Smooth muscle cell (in vitro differentiated cells): ENCODE results near the gene ATAD3C. TPM values are rescaled to one million over a fixed set of nuclear protein-coding genes. Genes with fewer than 3 reads are reported as not detected.

ENCODE experiments used
- DNase-seq: peaks from one replicate; lab custom pipeline; 2025; ENCODE audit not compliant: unreplicated experiment; lab: John Stamatoyannopoulos, UW
- H2AFZ ChIP-seq: fragments of 200-600 bp; sonication (generic); 2 replicates; pipeline ENCODE4 v1.6.0; 2016; ENCODE audit warnings: antibody characterized with exemption, low read depth, mild to moderate bottlenecking
- H3F3A ChIP-seq: fragments of 200-600 bp; sonication (generic); 2 replicates; pipeline ENCODE4 v1.6.0; 2017; ENCODE audit warnings: antibody characterized with exemption, low read depth
- H3K27ac ChIP-seq: fragments of 200-600 bp; sonication (generic); 2 replicates; pipeline ENCODE4 v1.5.1; 2016; ENCODE audit warnings: low read depth, mild to moderate bottlenecking
- H3K27me3 ChIP-seq: fragments of 200-600 bp; sonication (generic); 2 replicates; pipeline ENCODE4 v1.6.1; 2016; ENCODE audit warnings: low read depth, mild to moderate bottlenecking
- H3K36me3 ChIP-seq: fragments of 200-600 bp; sonication (generic); 2 replicates; pipeline ENCODE4 v1.5.1; 2016; ENCODE audit warnings: low read depth
- H3K4me1 ChIP-seq: fragments of 200-600 bp; sonication (generic); 2 replicates; pipeline ENCODE4 v1.5.1; 2016; ENCODE audit warnings: low read depth
- H3K4me2 ChIP-seq: fragments of 200-600 bp; sonication (generic); 2 replicates; pipeline ENCODE4 v1.6.0; 2016; ENCODE audit warnings: mild to moderate bottlenecking
- H3K4me3 ChIP-seq: fragments of 200-600 bp; sonication (generic); 2 replicates; pipeline ENCODE4 v1.5.1; 2016; ENCODE audit warnings: mild to moderate bottlenecking
- H3K79me2 ChIP-seq: fragments of 200-600 bp; sonication (generic); 2 replicates; pipeline ENCODE4 v1.6.0; 2016; ENCODE audit warnings: low read depth, mild to moderate bottlenecking
- H3K9ac ChIP-seq: fragments of 200-600 bp; sonication (generic); 2 replicates; pipeline ENCODE4 v1.6.0; 2016; ENCODE audit warnings: low read depth
- H3K9me3 ChIP-seq: fragments of 200-600 bp; sonication (generic); replicated peaks from 2 replicates; pipeline ENCODE4 v1.5.1; 2016; ENCODE audit warnings: low read depth
- H4K20me1 ChIP-seq: fragments of 200-600 bp; sonication (generic); 2 replicates; pipeline ENCODE4 v1.6.0; 2016; ENCODE audit warnings: low read depth
- WGBS: methylation state at CpG from one replicate; pipeline ENCODE4 v1.1.7; 2016; ENCODE audit warnings: low lambda C conversion rate; 5-methylcytosine and 5-hydroxymethylcytosine counted together
- polyA plus RNA-seq: library from polyadenylated mRNA; unstranded; fragments of >200 nt; fragmentation: Nextera tagmentation; extraction: Ambion mirVana; gene quantifications from 2 replicates; pipeline ENCODE4 v1.2.1, GENCODE V29; 2016
- total RNA-seq: library from RNA; depleted of rRNA; stranded (reverse); fragments of >200 nt; gene quantifications from 2 replicates; pipeline ENCODE4 v1.2.3, GENCODE V29; 2014
- TF ChIP-seq, protein P1 (sequence below): fragments of 200-600 bp; sonication (generic); IDR thresholded peaks from 2 replicates; pipeline ENCODE4 v1.5.1; 2017; ENCODE audit warnings: borderline replicate concordance, mild to moderate bottlenecking, antibody characterized with exemption; ENCODE audit not compliant: insufficient read depth, poor library complexity, severe bottlenecking

ATAD3C gene
- total and polyA plus RNA-seq, 2 experiments from 2014 or later = 0.09 to 0.86 TPM

DNA sequence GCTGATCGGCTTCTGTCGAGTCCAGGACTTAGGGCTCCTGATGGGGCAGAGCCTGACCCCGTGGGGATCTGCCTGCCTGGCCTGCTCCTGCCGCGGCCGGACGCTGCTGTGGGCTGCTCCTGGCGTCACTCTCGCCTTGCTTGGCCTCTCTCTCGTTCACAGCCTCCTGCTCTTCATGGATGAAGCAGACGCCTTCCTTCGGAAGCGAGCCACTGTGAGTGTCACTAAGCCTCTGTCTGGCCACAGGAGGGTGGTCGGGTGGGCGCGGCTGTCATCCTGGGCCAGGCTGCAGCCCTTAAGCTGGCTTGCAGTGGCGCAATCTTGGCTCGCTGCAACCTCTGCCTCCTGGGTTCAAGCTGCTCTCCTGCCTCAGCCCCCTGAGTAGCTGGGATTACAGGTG lies 38.2 kb downstream of the ATAD3C start:
- over 99% methylated on average over 18 of the region's 18 CpGs for WGBS
- H3K27ac ChIP-seq = no peak overlapping the region
- H3K36me3 ChIP-seq = peaks cover 17% of the 10 kb centered on the region
- TF ChIP-seq, protein P1, sequence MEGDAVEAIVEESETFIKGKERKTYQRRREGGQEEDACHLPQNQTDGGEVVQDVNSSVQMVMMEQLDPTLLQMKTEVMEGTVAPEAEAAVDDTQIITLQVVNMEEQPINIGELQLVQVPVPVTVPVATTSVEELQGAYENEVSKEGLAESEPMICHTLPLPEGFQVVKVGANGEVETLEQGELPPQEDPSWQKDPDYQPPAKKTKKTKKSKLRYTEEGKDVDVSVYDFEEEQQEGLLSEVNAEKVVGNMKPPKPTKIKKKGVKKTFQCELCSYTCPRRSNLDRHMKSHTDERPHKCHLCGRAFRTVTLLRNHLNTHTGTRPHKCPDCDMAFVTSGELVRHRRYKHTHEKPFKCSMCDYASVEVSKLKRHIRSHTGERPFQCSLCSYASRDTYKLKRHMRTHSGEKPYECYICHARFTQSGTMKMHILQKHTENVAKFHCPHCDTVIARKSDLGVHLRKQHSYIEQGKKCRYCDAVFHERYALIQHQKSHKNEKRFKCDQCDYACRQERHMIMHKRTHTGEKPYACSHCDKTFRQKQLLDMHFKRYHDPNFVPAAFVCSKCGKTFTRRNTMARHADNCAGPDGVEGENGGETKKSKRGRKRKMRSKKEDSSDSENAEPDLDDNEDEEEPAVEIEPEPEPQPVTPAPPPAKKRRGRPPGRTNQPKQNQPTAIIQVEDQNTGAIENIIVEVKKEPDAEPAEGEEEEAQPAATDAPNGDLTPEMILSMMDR = no peak
- no peak for DNase-seq
- no peak overlapping the region for H3K4me3 ChIP-seq
- H2AFZ ChIP-seq = no peak overlapping the region
- no peaks in the 10 kb centered on the region for H3F3A ChIP-seq
- H3K27me3 ChIP-seq = no peaks in the 10 kb centered on the region
- H3K4me2 ChIP-seq = no peak overlapping the region
- H3K79me2 ChIP-seq = no peaks in the 10 kb centered on the region
- H4K20me1 ChIP-seq = no peaks in the 10 kb centered on the region
- no peak overlapping the region for H3K9ac ChIP-seq
- no peaks in the 10 kb centered on the region for H3K4me1 ChIP-seq
- H3K9me3 ChIP-seq = peaks cover 6% of the 10 kb centered on the region

DNA sequence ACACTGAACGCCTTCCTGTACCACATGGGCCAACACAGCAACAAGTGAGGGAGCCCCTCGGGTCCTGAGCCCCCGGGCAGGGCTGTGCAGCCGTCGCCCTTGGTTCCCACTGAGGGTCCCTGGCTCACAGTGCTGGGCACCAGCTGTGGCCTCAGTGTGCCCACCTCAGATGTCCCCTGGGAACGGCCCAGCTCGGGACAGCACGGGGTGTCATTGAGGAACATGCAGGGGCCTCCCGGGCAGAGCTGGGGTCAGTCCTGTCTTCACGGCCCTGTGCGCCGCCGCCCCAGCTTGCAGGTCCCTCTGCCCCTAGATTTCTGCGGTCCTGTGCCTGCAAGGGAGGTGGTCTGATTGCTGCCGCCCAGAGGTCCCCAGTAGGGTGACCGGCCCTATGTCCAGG lies 39.7 kb downstream of the ATAD3C start:
- TF ChIP-seq, protein P1 = no peak
- no peak overlapping the region for H3K27ac ChIP-seq
- no peak overlapping the region for H2AFZ ChIP-seq
- no peaks in the 10 kb centered on the region for H3K79me2 ChIP-seq
- no peaks in the 10 kb centered on the region for H3F3A ChIP-seq
- H4K20me1 ChIP-seq = peaks cover 4% of the 10 kb centered on the region
- no peaks in the 10 kb centered on the region for H3K27me3 ChIP-seq
- H3K36me3 ChIP-seq = peaks cover 23% of the 10 kb centered on the region
- no peak overlapping the region for H3K4me3 ChIP-seq
- H3K9ac ChIP-seq = no peak overlapping the region
- no peak overlapping the region for H3K4me2 ChIP-seq
- WGBS = over 99% methylated on average over 16 of the region's 16 CpGs
- H3K9me3 ChIP-seq = peaks cover 6% of the 10 kb centered on the region
- no peak for DNase-seq
- no peaks in the 10 kb centered on the region for H3K4me1 ChIP-seq

GRCh38 chr1:1489861-1490260 lies 40.4 kb downstream of the ATAD3C start:
- no peak overlapping the region for H3K4me2 ChIP-seq
- no peaks in the 10 kb centered on the region for H3K27me3 ChIP-seq
- H2AFZ ChIP-seq = no peak overlapping the region
- no peaks in the 10 kb centered on the region for H3K4me1 ChIP-seq
- no peaks in the 10 kb centered on the region for H3F3A ChIP-seq
- 93% methylated on average over 18 of the region's 19 CpGs for WGBS
- H3K27ac ChIP-seq = no peak overlapping the region
- no peak overlapping the region for H3K9ac ChIP-seq
- peaks cover 4% of the 10 kb centered on the region for H4K20me1 ChIP-seq
- TF ChIP-seq, protein P1 = no peak
- no peaks in the 10 kb centered on the region for H3K79me2 ChIP-seq
- no peak for DNase-seq
- peaks cover 23% of the 10 kb centered on the region for H3K36me3 ChIP-seq
- H3K4me3 ChIP-seq = no peak overlapping the region
- peaks cover 6% of the 10 kb centered on the region for H3K9me3 ChIP-seq

GRCh38 chr1:1490633-1491230 lies 41.2 kb downstream of the ATAD3C start:
- Histone ChIP-seq H3F3A (no peaks in the 10 kb centered on the region), H4K20me1 (peaks cover 4% of the 10 kb centered on the region), H3K9me3 (peaks cover 6% of the 10 kb centered on the region), H3K4me3 (no peak overlapping the region), H3K27me3 (no peaks in the 10 kb centered on the region), H3K4me1 (no peaks in the 10 kb centered on the region), H3K79me2 (no peaks in the 10 kb centered on the region), H3K4me2 (no peak overlapping the region), H3K9ac (no peak overlapping the region), H2AFZ (no peak overlapping the region), H3K36me3 (peaks cover 23% of the 10 kb centered on the region), H3K27ac (no peak overlapping the region)
- WGBS = 98% methylated on average over 25 of the region's 25 CpGs
- DNase-seq = no peak
- TF ChIP-seq, protein P1 = no peak
